ENCODE data around the gene PLEKHO2.
"Not testable (repeated sequence)": the region's sequence is repeated elsewhere in the genome, so short reads cannot be mapped to it uniquely, and the experiment has no call there.

The PLEKHO2 gene, protein sequence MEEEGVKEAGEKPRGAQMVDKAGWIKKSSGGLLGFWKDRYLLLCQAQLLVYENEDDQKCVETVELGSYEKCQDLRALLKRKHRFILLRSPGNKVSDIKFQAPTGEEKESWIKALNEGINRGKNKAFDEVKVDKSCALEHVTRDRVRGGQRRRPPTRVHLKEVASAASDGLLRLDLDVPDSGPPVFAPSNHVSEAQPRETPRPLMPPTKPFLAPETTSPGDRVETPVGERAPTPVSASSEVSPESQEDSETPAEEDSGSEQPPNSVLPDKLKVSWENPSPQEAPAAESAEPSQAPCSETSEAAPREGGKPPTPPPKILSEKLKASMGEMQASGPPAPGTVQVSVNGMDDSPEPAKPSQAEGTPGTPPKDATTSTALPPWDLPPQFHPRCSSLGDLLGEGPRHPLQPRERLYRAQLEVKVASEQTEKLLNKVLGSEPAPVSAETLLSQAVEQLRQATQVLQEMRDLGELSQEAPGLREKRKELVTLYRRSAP

GRCh38 chr15:64841344-64842095 lies at the start of gene PLEKHO2:
TSS of gene PLEKHO2 (plus strand) at chr15:64841915. CDS start at chr15:64842017, 102 bp downstream.
- DNase-seq (ENCODE audit: low read depth in 2 of 2), result peak; percentile 75 to 85

DNA sequence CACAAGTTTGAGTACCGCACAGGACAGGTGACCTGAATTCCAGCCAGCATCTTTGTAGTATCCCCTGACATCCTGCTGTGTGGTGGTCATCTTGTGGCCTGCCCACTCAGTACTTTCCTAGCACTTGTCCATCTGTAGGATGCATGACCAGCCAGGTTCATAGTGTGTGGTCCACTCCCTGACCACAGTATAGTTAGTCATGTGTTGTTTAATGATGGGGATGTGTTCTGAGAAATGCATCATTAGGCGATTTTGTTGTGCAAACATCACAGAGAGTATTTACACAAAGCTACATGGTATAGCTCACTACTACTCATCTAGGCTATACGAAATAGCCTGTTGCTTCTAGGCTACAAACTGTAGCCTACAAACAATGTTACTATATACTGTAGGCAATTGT lies 49.4 kb upstream of the PLEKHO2 start:
- DNase-seq (ENCODE audit: low read depth in 2 of 2), result no peak

DNA sequence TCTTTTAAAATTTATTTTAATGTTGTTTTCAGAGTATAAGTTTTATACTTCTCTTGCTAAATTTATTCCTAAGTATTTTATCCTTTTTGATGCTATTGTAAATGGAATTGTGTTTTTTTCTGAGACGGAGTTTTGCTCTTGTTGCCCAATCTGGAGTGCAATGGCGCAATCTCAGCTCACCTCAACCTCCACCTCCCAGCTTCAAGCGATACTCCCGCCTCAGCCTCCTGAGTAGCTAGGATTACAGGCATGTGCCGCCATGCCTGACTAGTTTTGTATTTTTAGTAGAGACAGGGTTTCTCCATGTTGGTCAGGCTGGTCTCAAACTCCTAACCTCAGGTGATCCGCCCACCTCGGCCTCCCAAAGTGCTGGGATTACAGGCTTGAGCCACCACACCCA lies 46.4 kb upstream of the PLEKHO2 start:
- not testable (repeated sequence) for DNase-seq (ENCODE audit: low read depth in 2 of 2)

DNA sequence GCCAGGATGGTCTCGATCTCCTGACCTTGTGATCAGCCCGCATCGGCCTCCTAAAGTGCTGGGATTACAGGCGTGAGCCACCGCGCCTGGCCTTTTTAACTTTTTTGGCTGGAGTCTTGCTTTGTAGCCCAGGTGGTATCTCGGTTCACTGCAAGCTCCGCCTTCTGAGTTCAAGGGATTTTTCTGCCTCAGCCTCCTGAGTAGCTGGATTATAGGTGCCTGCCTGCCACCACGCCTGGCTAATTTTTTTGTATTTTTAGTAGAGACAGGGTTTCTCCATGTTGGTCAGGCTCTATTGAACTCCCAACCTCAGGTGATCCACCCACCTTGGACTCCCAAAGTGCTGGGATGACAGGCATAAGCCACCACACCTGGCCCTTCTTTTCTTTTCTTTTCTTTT lies 45.8 kb upstream of the PLEKHO2 start:
- DNase-seq (ENCODE audit: low read depth in 2 of 2), result not testable (repeated sequence)

- not testable (repeated sequence) for DNase-seq (ENCODE audit: low read depth in 2 of 2)
These were observed 42.8 kb upstream of the PLEKHO2 start for GRCh38 chr15:64798905-64799304.

GRCh38 chr15:64800476-64800875 lies 41.2 kb upstream of the PLEKHO2 start:
- DNase-seq (ENCODE audit: low read depth in 2 of 2), result no peak

DNA sequence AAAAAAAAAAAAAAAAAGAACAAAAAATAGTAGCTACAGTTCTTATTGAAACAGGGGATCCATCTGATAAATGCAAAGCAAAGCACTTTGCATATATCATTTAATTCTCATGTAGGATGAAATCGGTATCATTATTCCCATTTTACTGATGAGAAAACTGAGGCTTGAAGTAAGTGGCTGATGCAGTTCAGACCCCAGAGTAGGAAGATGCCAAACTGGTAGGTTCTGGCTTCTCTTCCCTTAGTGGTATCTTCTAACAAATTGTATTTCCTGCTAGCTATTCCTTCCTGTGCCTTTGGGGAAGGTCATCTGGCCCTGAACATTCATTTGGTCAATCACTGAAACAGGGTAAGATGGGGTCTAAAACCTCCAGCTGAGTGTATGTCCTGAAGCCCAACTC lies 38.2 kb upstream of the PLEKHO2 start:
- DNase-seq (ENCODE audit: low read depth in 2 of 2), result no peak

DNA sequence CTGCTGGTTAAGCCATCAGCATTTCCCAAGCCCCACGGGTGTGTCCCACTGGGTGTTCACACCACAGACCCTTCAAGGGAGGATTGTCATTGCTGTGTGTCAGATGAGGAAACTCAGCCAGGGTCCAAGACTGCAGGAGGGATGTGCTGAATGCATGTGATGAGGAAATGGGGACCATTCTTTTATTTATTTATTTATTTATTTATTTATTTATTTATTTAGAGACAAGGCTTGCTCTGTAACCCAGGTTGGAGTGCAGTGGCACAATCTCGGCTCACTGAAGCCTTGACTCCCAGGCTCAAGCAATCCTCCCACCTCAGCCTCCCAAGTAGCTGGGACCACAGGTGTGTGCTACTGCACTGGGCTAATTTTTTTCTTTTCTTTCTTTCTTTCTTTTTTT lies 37.1 kb upstream of the PLEKHO2 start:
- DNase-seq (ENCODE audit: low read depth in 2 of 2), result no peak

DNA sequence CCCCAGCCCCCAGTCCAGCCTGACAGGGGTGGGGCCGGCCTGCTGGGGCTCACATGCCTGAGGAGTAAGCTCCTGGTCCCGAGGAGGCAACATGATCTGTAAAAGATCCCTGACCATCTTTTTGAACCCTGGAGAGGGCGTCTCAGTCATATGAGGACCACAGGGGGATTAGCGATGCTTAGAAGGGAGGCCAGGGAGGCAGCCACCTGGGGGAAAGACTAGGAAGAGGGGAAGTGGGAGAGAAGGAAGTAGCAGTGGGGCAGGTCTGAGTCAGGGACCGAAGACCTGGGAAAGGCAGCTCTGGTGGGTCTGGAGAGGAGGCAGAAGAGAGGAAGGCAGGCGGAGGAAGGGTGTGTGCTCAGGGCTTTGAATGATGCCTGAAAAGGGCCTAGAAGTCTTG lies 35.2 kb upstream of the PLEKHO2 start:
- DNase-seq (ENCODE audit: low read depth in 2 of 2), result no peak

DNA sequence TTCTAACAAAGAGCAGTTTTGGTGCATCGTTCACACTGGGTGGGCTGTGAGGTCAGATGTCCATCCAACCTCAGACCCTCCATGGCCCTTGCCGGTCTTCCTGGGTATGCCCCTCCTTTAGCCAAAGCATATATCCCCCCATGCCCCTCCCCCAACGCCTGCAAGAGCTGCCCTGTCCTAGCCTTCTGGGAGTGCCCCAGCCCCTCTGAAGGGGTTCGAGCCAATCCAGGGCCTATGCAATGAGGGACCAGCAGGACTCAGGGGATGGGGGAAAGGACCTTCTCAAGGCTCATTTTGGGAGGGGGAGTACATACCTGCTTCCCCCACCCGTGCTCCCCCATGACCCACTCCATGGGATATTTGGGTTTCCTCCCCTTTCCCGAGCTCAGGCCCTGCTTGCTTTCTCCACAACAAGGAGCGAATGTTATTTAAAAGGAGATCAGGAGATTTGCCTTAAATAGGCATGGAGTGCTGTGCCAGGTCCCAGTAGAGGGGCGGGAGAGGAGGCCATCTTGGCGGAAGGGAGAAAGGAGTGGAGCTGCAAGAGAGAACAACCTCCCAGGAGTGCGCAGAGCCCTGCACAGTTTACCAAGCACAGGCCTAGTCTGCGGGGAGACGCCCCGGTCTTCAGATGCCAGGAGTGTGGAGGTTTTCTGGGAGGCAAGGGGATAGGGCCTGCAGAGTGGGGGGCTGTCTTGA lies 34.5 kb upstream of the PLEKHO2 start:
- DNase-seq (ENCODE audit: low read depth in 2 of 2), result no peak

DNA sequence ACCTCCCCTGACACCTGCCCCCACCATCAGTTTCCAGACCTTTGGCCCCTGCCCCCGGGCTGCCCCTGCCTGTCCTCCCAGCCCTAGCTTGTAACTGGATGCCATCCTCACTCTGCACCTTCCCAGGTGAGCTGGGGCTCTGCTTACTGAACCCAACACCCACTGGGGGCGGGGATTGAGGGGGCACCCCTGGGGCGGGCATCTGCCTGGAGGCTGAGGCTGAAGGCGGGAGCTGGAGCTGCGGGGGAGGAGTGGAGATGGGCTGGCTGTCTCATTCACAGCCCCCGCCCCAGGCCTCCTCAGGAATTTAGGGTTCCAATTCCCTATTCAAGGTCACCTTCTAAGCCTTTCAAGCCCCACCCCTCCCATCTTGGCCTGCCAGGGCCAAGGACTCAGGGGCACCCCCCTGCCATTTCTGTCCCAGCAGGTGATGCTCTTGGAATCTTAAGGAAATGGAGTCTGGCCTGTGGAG lies 33.9 kb upstream of the PLEKHO2 start:
- DNase-seq (ENCODE audit: low read depth in 2 of 2), result no peak

GRCh38 chr15:64808785-64809453 lies 32.8 kb upstream of the PLEKHO2 start:
- no peak for DNase-seq (ENCODE audit: low read depth in 2 of 2)

- DNase-seq (ENCODE audit: low read depth in 2 of 2), result peak; percentile 29 to 41
These were observed 31.8 kb upstream of the PLEKHO2 start for GRCh38 chr15:64809649-64810496.

DNA sequence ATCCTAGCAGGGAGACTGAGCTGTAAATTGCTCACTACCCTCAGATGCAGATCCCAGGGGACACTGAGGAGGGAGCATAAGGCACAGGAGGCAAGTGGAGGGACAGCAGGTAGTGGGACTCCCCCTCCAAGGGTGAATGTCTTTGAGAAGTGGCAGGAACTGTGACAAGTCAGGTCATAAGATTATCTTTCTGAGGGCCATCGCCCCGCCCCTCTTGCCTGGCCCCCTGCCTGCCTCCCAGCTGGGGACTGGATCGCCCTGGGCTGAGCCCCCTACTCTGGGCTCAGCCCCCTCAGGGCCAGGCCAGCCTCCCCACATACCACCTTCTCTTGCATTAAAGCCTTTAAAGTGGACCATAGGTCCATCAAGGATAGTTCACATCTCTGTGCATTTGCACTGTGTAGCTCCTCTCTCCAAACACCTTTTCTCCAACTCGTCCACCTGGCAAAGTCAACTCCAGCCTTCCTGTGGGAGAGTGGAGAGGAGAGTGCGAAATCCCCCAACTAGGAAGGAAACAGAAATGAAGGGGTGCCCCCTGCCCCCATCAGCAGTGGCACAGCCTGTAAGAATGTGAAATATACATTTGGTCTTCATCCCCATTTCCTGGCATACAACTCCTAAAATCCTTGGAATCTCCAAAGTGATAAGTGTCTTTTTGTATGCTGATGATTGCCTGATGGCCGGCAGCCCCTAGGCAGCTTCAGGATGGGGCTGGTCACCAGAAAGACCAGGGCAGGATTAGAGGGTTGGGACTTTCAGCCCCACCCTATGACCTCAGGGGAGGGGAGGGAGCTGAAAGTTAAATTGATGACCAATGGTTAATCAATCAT lies 31.0 kb upstream of the PLEKHO2 start:
- DNase-seq (ENCODE audit: low read depth in 2 of 2), result no peak

DNA sequence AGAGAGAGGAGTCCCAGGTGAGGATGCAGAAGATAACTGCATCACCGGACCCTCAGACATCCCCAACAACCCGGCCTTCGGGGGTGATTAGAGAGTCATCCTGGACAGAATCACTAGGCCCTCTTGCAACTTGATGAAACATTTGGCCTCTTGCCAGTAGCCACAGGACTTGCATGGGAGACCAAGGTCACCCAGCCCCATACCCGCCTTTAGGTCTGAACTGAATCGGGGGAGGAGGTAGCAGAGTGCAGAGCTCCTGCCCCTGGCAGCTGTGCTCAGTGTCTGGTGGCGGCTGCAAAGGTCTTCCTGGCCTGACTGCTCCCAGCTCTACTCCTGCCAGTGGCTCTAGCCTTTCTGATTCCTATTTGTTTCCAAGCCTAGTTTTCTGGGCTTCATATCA lies 28.6 kb upstream of the PLEKHO2 start:
- no peak for DNase-seq (ENCODE audit: low read depth in 2 of 2)

DNA sequence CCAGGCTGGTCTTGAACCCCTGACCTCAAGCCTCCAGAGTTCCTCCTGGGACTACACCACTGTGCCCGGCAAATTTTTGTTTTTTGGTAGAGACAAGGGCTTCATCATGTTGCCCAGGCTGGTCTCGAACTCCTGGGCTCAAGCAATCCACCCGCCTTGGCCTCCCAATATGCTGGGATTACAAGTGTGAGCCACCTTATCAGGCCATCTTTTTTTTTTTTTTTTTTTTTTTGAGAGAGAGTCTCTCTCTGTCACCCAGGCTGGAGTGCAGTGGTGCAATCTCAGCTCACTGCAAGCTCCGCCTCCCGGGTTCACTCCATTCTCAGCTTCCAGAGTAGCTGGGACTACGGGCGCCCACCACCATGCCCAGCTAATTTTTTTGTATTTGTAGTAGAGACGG lies 27.4 kb upstream of the PLEKHO2 start:
- not testable (repeated sequence) for DNase-seq (ENCODE audit: low read depth in 2 of 2)

DNA sequence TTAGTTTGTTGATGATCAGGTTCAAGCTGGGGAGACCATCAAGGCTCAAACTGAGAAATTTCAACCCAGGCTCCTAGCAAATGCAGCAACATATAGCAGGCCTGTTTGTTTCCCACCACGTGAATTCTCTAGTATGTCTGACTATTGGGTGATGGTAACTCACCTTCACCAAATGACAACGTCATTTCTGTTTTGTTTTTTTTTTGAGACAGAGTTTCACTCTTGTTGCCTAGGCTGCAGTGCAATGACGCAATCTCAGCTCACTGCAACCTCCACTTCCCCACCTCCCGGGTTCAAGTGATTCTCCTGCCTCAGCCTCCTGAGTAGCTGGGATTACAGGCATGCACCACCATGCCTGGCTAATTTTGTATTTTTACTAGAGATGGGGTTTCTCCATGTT lies 26.8 kb upstream of the PLEKHO2 start:
- not testable (repeated sequence) for DNase-seq (ENCODE audit: low read depth in 2 of 2)

- no peak for DNase-seq (ENCODE audit: low read depth in 2 of 2)
These were observed 25.3 kb upstream of the PLEKHO2 start for GRCh38 chr15:64816452-64816851.

GRCh38 chr15:64824929-64825430 lies 16.7 kb upstream of the PLEKHO2 start:
- no peak for DNase-seq (ENCODE audit: low read depth in 2 of 2)
